ENCODE measurements around the gene HELQ. TPM values are rescaled to one million over a fixed set of nuclear protein-coding genes. Genes with fewer than 3 reads are reported as not detected.

Gene HELQ
- total RNA-seq, 1 experiment from 2014 or later = 7.0 TPM

DNA sequence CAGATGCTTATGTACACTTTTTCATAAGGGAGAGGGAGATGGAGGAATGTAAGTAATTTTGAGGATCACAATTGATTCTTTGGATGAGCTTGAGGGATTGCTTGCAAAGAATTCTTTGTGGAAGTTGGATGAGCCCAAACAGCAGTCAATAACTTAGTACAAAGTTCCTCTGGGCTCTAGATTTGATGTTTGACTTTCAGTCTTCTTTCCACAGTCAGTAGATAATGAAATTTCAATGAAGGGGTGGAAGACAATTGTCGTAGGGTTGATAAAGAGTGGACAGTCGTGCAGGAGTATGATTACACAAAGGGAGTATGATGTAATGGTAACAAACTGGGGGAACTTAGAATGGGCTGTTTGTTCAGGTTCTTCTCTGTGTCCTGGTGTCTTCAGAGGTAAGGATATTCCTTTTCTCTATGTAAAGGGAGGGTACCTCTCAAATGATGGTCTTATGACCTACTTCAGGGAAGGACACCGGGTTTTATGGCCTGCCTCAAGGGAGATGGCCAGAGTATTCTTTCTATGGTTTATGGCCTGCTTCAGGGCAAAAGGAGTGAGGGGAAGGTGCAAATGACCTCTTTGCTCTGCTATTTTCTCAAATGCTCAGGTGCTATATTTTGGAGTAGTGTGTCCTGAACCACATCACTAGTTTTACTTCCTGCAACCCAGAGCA, 31.0 kb upstream of the HELQ start:
- intact Hi-C loops (cut with micrococcal nuclease; ENCODE audit: unreplicated experiment) = no loop called here

DNA sequence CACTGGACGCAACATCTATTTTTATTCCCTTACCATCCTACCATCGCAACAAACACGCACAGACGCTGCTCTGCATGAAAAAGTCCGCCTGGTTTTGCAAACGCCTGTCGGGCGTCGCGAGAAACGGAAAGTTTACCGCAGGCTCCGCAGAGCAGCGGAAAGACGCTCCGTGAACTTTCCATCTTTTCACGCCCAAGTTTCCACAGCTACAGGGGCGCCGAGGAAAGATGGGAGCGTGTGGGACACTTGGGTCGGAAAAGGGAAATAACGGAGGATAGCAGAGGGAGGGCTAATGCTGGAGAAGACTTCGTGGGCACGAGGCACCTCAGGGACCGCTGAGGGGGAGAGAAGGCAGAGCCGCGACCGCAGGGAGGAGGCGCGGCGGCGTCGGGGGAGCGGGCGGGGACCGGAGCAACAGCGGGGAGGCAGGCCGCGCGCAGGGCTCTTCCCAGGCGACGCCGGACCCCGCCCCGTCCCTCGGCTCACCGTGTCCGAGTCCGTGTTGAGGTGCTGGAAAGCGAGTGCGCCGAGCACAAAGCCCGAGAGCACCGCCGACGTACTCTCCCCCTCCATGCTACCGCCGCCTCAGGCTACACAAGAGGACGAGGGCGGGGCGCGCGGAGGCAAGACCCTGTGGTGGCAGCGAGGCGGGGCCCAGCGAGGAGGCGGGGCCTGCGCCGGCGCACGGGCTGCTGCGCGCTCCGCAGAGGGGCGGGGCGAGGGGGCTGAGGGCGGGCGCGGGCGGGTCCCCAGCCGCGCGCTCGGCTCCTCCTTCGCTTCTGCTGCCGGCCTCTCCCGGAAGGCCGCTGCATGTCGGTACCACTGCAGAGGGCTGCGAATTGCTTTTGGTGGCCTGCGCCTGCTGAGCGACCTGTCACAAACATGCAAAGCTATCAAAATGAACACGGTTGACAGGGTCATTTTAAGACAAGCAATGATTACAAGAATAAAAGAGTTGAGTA, 29.2 kb upstream of the HELQ start, which contains the start of gene ABRAXAS1:
ABRAXAS1 (minus strand) TSS at position 601 of the 962 bp plus-strand sequence; CDS start at position 573, 28 bp downstream.
- peak; percentile 80 to 90 for DNase-seq
- Histone ChIP-seq H3K4me1 (replicated peaks; ENCODE audit: insufficient read depth) (0 out of 2 replicates have a peak, but pooled peaks cover 5% of the 10 kb centered on the region), H3K36me3 (ENCODE audit: low read depth) (no peaks in the 10 kb centered on the region), H3K4me3 (peak within 1 kb of the TSS; percentile 89), H3K79me2 (ENCODE audit: low read depth) (no peaks in the 10 kb centered on the region), H3K9me3 (ENCODE audit: insufficient read depth, low read depth) (no peaks in the 10 kb centered on the region), H3K9me2 (ENCODE audit: insufficient read depth) (no peaks in the 10 kb centered on the region), H3K27me3 (ENCODE audit: insufficient read depth, low read depth) (no peaks in the 10 kb centered on the region), H4K20me1 (ENCODE audit: insufficient read depth) (no peaks in the 10 kb centered on the region), H3F3A (ENCODE audit: insufficient read depth, low read depth) (peaks cover 4% of the 10 kb centered on the region; the same call in 1 of the 2 replicates), H3K4me2 (peak within 1 kb of the TSS; percentile 88), H2AFZ (peak within 1 kb of the TSS; percentile 87), H3K27ac (peak within 1 kb of the TSS; percentile 37)
- intact Hi-C loops (cut with micrococcal nuclease; ENCODE audit: unreplicated experiment) = no loop called here
- no peak for TF ChIP-seq EZH2 (IDR thresholded peaks at IDR 0.05; ENCODE audit: low read depth)
- TF ChIP-seq, protein P1, sequence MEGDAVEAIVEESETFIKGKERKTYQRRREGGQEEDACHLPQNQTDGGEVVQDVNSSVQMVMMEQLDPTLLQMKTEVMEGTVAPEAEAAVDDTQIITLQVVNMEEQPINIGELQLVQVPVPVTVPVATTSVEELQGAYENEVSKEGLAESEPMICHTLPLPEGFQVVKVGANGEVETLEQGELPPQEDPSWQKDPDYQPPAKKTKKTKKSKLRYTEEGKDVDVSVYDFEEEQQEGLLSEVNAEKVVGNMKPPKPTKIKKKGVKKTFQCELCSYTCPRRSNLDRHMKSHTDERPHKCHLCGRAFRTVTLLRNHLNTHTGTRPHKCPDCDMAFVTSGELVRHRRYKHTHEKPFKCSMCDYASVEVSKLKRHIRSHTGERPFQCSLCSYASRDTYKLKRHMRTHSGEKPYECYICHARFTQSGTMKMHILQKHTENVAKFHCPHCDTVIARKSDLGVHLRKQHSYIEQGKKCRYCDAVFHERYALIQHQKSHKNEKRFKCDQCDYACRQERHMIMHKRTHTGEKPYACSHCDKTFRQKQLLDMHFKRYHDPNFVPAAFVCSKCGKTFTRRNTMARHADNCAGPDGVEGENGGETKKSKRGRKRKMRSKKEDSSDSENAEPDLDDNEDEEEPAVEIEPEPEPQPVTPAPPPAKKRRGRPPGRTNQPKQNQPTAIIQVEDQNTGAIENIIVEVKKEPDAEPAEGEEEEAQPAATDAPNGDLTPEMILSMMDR (conservative IDR thresholded peaks at IDR 0.05) = no peak
- POLR2A ChIA-PET (ENCODE audit: unreplicated experiment) = no interaction called here
- TSS peak; percentile 79 for BruUV-seq (replicated peaks)
- CTCF ChIA-PET = no interaction called here

More for the DNA sequence above, 31.0 kb upstream of the HELQ start:
- H3F3A ChIP-seq (ENCODE audit: insufficient read depth, low read depth) = peaks cover 4% of the 10 kb centered on the region; the same call in 1 of the 2 replicates
- no peaks in the 10 kb centered on the region for H3K79me2 ChIP-seq (ENCODE audit: low read depth)
- no peaks in the 10 kb centered on the region for H4K20me1 ChIP-seq (ENCODE audit: insufficient read depth)
- no peaks in the 10 kb centered on the region for H3K36me3 ChIP-seq (ENCODE audit: low read depth)
- no TSS peak for BruUV-seq (replicated peaks)
- 0 out of 2 replicates have a peak, but pooled peaks cover 5% of the 10 kb centered on the region for H3K4me1 ChIP-seq (replicated peaks; ENCODE audit: insufficient read depth)
- no peaks in the 10 kb centered on the region for H3K27me3 ChIP-seq (ENCODE audit: insufficient read depth, low read depth)
- no peak overlapping the region for H3K27ac ChIP-seq
- H3K4me2 ChIP-seq = no peak overlapping the region
- TF ChIP-seq, protein P1 (conservative IDR thresholded peaks at IDR 0.05) = no peak
- TF ChIP-seq EZH2 (IDR thresholded peaks at IDR 0.05; ENCODE audit: low read depth) = no peak
- no peak for DNase-seq
- POLR2A ChIA-PET (ENCODE audit: unreplicated experiment) = no interaction called here
- H3K4me3 ChIP-seq = no peak overlapping the region
- CTCF ChIA-PET = no interaction called here
- H3K9me2 ChIP-seq (ENCODE audit: insufficient read depth) = no peaks in the 10 kb centered on the region
- H2AFZ ChIP-seq = no peak overlapping the region
- no peaks in the 10 kb centered on the region for H3K9me3 ChIP-seq (ENCODE audit: insufficient read depth, low read depth)

DNA sequence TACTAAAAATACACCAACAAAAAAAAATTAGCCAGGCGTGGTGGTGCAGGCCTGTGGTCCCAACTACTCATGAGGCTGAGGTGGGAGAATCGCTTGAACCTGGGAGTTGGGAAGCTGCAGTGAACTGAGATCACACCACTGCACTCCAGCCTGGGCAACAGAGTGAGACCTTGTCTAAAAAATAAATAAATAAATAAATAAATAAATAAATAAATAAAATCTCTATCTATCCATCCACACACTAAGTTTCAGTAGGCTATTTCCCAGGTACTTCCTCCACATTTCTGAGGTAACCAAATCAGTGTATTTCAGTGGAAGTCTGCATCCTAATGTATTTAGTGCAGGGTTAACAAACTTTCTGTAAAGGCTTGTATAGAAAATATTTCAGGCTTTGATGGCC, 18.3 kb upstream of the HELQ start:
- no peak overlapping the region for H2AFZ ChIP-seq
- no peak for DNase-seq
- ChIA-PET CTCF (no interaction called here), POLR2A (ENCODE audit: unreplicated experiment) (no interaction called here)
- intact Hi-C loops (cut with micrococcal nuclease; ENCODE audit: unreplicated experiment) = no loop called here
- no peaks in the 10 kb centered on the region for H3K27me3 ChIP-seq (ENCODE audit: insufficient read depth, low read depth)
- no peak for TF ChIP-seq EZH2 (IDR thresholded peaks at IDR 0.05; ENCODE audit: low read depth)
- TF ChIP-seq, protein P1 (conservative IDR thresholded peaks at IDR 0.05) = no peak
- H3K27ac ChIP-seq = no peak overlapping the region
- no peaks in the 10 kb centered on the region for H3K4me1 ChIP-seq (replicated peaks; ENCODE audit: insufficient read depth)
- no peaks in the 10 kb centered on the region for H4K20me1 ChIP-seq (ENCODE audit: insufficient read depth)
- H3K9me2 ChIP-seq (ENCODE audit: insufficient read depth) = no peaks in the 10 kb centered on the region
- H3K4me3 ChIP-seq = no peak overlapping the region
- no TSS peak for BruUV-seq (replicated peaks)
- no peaks in the 10 kb centered on the region for H3K79me2 ChIP-seq (ENCODE audit: low read depth)
- H3K4me2 ChIP-seq = no peak overlapping the region
- H3K9me3 ChIP-seq (ENCODE audit: insufficient read depth, low read depth) = no peaks in the 10 kb centered on the region
- H3K36me3 ChIP-seq (ENCODE audit: low read depth) = no peaks in the 10 kb centered on the region
- H3F3A ChIP-seq (ENCODE audit: insufficient read depth, low read depth) = no peaks in the 10 kb centered on the region
